IPS-20b (cell line): ENCODE results near the gene FILIP1L.

Source experiments
- H3K27ac ChIP-seq: one replicate; pipeline ENCODE4 v1.5.1; 2013; ENCODE audit warnings: low read length
- H3K27me3 ChIP-seq: 2 replicates; pipeline ENCODE4 v1.6.1; 2013; ENCODE audit warnings: mild to moderate bottlenecking, low read length, inconsistent platforms; ENCODE audit not compliant: insufficient read depth
- H3K36me3 ChIP-seq: 2 replicates; pipeline ENCODE4 v1.6.1; 2013; ENCODE audit warnings: low read depth, mild to moderate bottlenecking, inconsistent platforms, low read length, moderate library complexity; ENCODE audit not compliant: insufficient read depth
- H3K4me1 ChIP-seq: 2 replicates; pipeline ENCODE4 v1.6.1; 2013; ENCODE audit warnings: mild to moderate bottlenecking, control low read depth, inconsistent platforms, low read length, moderate library complexity; ENCODE audit not compliant: insufficient read depth
- H3K4me3 ChIP-seq: 2 replicates; pipeline ENCODE4 v1.5.1; 2013; ENCODE audit warnings: mild to moderate bottlenecking, low read length, inconsistent platforms
- H3K9ac ChIP-seq: 2 replicates; pipeline ENCODE4 v1.6.1; 2013; ENCODE audit warnings: low read depth, mild to moderate bottlenecking, inconsistent platforms, low read length, moderate library complexity
- H3K9me3 ChIP-seq: 2 replicates; pipeline ENCODE4 v1.6.1; 2013; ENCODE audit warnings: mild to moderate bottlenecking, low read depth, low read length, inconsistent platforms; ENCODE audit not compliant: insufficient read depth

The FILIP1L gene

DNA sequence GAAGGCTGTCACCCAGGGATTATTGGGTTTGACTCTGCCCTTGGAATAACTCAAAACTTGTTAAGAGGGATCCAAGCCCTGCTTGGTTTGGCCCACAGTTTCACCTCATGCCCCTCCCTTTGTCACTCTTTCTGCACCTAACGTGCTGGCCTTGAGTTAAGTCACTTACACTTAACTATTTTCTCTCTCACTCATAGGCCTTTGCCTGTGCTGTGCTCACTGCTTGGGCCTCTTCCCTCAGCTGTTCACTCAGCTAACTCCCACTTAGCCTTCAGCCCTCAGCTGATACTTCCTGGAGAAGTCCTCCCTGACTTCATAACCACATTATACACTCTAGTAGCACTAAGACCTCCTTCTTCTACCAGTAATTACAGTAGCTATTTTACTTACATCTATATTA is 163.4 kb downstream of the FILIP1L start:
- H3K9me3 ChIP-seq = no peaks in the 10 kb centered on the region
- H3K27me3 ChIP-seq = no peaks in the 10 kb centered on the region
- no peaks in the 10 kb centered on the region for H3K36me3 ChIP-seq
- H3K27ac ChIP-seq = no peak overlapping the region
- H3K4me1 ChIP-seq = no peaks in the 10 kb centered on the region
- H3K4me3 ChIP-seq = no peak overlapping the region
- H3K9ac ChIP-seq = no peak overlapping the region

DNA sequence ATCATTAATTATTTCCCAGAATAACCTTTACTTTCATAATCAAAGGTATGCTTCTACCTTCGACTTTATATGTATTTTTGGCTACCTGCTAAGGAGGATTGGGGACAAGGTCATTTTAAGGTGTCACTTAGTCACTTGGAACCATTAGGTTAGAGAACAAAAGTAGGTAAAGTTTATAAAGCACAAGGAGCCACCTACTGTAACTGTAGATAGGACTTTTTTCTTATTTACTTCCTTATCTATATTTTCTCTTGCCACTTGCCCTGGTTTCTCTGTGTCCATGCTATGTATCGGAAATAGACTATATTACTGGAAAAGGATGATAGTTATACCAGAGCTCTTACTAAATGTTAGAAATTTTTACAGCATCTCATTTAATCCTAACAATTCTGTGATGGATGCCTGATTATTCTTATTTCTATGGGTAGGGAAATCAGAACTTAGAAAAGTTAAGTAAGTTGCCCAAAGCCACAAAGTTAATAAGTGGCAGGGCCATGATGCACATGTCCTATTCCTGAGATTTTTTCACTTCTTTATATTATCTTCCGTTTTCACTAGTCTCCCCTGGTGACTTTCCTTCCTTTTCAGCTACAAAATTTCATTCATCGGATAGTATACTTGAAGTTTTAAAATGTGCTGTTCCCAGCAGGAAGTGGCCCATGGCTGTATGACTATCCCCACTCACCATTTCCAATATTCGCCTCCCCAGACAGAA is 164.2 kb downstream of the FILIP1L start:
- Histone ChIP-seq H3K9me3 (no peaks in the 10 kb centered on the region), H3K4me1 (0 out of 2 replicates have a peak, but pooled peaks cover 6% of the 10 kb centered on the region), H3K27me3 (no peaks in the 10 kb centered on the region), H3K4me3 (no peak overlapping the region), H3K36me3 (no peaks in the 10 kb centered on the region), H3K27ac (no peak overlapping the region), H3K9ac (no peak overlapping the region)

DNA sequence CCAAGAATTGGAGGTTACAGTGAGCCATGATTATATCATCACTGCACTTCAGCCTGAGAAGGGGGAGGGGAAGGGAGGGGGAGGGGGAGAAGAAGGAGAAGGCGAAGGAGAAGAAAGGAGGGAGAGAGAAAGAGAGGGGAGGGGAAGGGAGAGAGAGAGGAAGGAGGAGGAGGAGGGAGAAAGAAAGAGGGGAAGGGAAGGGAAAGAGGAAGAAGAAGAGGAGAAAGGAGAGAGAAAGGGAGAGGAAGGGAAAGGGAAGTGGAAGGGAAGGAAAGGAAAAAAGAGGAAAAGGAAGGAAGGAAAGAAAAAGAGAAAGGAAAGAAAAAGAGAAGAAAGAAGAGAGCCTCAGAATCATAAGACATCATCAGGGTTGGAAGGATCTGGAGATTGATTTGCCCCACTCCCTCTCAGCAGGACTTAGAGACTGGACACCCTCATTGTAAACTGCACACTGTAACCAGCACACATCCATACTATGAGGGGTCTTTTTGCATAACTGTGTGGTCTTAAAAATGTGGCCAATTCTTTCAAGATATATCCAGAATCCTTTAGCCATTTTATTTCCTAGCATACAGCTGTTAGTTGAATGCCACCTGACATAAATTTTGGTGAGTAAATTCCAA is 165.7 kb downstream of the FILIP1L start:
- H3K9me3 ChIP-seq = no peaks in the 10 kb centered on the region
- no peak overlapping the region for H3K9ac ChIP-seq
- H3K4me3 ChIP-seq = no peak overlapping the region
- H3K27me3 ChIP-seq = no peaks in the 10 kb centered on the region
- H3K27ac ChIP-seq = no peak overlapping the region
- H3K36me3 ChIP-seq = no peaks in the 10 kb centered on the region
- peaks cover 12% of the 10 kb centered on the region; the same call in 1 of the 2 replicates for H3K4me1 ChIP-seq

DNA sequence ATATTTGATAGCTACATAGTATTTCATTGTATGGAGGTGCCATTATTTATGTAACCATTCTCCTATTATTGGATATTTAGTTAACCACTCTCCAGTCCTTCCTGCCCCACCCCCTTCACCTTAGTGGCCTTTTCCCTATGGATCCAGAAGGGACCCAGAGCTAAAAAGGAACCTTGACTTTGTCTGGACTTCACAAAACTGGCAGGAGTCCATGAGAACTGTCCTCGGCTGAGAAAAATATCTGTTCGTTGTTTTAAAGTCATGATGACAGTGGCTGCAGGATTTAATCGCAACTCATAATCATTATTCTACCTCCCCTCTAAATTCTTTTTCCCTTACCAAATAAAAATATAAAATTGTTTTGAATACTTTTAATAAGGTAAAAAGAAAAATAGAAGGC is 166.9 kb downstream of the FILIP1L start:
- H3K9ac ChIP-seq = no peak overlapping the region
- H3K4me3 ChIP-seq = no peak overlapping the region
- H3K36me3 ChIP-seq = no peaks in the 10 kb centered on the region
- H3K4me1 ChIP-seq = peaks cover 12% of the 10 kb centered on the region; the same call in 1 of the 2 replicates
- no peaks in the 10 kb centered on the region for H3K9me3 ChIP-seq
- H3K27ac ChIP-seq = no peak overlapping the region
- no peaks in the 10 kb centered on the region for H3K27me3 ChIP-seq

DNA sequence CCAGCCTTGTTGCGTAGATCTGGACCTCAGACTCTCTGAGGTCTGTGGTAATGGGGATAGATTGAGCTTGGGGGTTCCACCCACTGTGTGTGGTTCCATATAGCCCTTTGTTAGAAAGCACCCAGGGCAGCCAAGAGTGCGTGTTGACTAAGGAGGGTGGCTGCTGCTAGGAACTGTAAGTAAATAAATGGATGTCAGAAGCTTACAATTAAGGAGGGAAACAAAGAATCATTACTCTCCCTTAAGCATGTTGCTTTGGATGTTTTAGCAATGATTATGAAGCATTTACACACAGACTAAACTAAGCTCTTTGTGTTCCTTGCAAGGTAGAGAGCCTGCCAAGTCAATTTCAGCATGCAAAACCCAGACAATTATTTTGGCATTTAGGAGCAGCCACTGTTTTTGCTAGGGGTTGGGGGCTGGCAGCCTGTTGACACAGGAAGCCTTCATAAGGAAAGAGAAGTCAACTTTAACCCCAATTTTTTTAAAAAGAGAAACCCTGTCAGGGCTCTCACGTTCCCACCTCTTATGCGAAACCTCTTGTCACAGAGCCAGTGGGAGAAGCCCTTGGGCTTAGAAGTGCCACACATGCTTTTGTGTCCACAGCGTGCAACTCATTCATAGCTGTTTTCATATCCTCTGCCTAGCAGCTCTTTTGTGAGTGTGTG is 168.8 kb downstream of the FILIP1L start:
- Histone ChIP-seq H3K27me3 (no peaks in the 10 kb centered on the region), H3K36me3 (no peaks in the 10 kb centered on the region), H3K4me1 (peaks cover 12% of the 10 kb centered on the region; the same call in 1 of the 2 replicates), H3K9ac (no peak overlapping the region), H3K4me3 (no peak overlapping the region), H3K9me3 (no peaks in the 10 kb centered on the region), H3K27ac (no peak overlapping the region)

DNA sequence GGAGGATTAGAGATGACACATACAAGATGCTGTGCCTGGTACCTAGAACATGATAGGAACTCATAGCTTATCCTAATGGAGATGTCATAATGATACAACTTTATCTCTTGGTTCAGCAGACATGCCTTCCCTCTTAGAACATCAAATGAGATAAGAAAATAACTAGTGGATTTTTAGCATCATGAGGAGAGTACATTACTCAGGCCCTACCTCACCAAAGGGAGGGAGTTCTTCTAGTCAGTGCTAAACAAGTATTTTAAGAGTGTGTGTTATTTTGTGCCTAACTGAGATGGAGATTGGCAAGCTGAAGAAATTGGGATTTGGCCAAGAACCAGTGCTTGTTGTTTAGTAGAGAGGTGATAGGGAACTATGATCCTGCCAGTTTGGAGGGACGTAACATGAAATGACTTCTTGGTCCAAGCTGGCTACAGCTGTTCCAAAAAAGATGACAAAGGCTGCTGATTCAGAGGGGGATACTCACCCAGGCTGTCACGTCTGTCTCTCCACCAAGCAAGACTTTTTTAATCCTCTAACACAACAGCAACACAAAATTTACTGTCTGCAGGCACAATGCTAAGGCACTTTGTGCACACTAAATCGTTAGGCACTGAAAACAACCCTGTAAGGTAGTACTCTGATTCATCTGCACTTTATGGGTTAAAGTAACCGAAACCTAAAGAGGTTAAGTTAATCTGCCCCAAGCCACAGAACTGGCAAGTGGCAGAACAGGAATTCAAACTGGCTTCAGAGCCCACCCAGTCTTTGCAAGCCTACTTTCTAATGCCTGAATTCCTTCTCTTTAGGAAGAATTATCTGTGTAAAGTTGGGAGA is 170.2 kb downstream of the FILIP1L start:
- Histone ChIP-seq H3K36me3 (no peaks in the 10 kb centered on the region), H3K9ac (no peak overlapping the region), H3K27me3 (no peaks in the 10 kb centered on the region), H3K9me3 (no peaks in the 10 kb centered on the region), H3K4me3 (no peak overlapping the region), H3K27ac (no peak overlapping the region), H3K4me1 (peaks cover 12% of the 10 kb centered on the region; the same call in 1 of the 2 replicates)

DNA sequence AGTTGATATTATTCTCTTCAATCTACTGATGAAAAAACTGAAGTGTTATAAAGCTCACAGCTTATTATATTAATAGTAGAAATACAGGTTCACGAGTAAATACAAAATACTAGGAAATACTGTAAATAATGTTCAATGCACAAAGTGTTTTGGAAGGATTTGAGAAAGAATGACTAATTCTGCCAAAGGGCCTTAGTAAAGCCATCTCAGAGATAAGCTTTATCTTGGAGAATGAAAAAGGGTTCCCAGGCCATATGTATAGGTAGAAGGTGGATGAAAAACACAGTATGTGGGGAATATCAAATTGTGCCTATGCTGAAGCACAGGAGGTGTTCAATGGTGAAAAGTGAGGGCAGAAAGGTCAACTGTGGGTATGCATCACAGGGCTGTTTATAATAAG is 173.1 kb downstream of the FILIP1L start:
- Histone ChIP-seq H3K36me3 (no peaks in the 10 kb centered on the region), H3K4me3 (no peak overlapping the region), H3K4me1 (peaks cover 12% of the 10 kb centered on the region; the same call in 1 of the 2 replicates), H3K9me3 (no peaks in the 10 kb centered on the region), H3K27me3 (no peaks in the 10 kb centered on the region), H3K27ac (no peak overlapping the region), H3K9ac (no peak overlapping the region)

DNA sequence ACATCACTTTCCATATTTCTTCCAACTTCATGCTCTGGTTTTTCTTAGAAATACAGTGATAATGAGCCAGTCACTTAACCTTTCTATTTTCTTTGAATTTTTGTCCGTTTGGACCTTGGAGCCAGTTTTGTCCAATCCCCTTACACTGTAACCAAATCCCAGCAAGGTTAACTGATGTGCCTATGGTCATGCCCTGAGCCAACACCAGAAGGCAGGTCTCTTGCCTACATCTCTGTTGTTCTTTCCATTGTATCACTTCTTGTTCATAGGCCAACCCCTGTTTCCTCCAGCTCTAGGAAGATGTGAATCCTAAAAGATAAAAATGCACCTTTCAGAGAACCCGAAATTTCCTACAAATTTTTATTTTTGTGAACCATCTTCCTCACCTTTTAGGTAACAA is 174.0 kb downstream of the FILIP1L start:
- H3K4me3 ChIP-seq = no peak overlapping the region
- no peaks in the 10 kb centered on the region for H3K36me3 ChIP-seq
- no peaks in the 10 kb centered on the region for H3K27me3 ChIP-seq
- H3K27ac ChIP-seq = no peak overlapping the region
- H3K9me3 ChIP-seq = no peaks in the 10 kb centered on the region
- H3K4me1 ChIP-seq = peaks cover 8% of the 10 kb centered on the region; the same call in 1 of the 2 replicates
- H3K9ac ChIP-seq = no peak overlapping the region

DNA sequence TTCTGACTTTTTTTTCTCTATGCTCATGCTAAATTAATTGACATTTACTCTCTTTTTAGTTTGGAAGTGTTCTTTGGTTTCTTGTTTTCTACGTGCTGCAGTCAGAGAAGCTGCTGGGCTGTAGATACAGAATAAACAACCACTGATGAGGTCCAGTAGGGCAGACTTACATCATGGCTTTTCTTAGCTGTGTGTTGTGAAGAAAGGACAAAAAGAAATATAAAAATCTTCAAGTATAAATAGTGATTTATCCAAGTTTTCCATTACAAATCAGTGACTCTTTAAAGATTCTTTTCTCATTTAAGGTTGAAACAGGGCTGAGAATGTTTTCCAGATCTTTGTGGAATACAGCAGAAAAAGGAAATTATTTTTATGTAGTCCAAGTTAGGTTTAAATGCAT is 174.4 kb downstream of the FILIP1L start:
- H3K27me3 ChIP-seq = no peaks in the 10 kb centered on the region
- no peaks in the 10 kb centered on the region for H3K36me3 ChIP-seq
- H3K9me3 ChIP-seq = no peaks in the 10 kb centered on the region
- peaks cover 5% of the 10 kb centered on the region; the same call in 1 of the 2 replicates for H3K4me1 ChIP-seq
- no peak overlapping the region for H3K27ac ChIP-seq
- no peak overlapping the region for H3K9ac ChIP-seq
- H3K4me3 ChIP-seq = no peak overlapping the region

DNA sequence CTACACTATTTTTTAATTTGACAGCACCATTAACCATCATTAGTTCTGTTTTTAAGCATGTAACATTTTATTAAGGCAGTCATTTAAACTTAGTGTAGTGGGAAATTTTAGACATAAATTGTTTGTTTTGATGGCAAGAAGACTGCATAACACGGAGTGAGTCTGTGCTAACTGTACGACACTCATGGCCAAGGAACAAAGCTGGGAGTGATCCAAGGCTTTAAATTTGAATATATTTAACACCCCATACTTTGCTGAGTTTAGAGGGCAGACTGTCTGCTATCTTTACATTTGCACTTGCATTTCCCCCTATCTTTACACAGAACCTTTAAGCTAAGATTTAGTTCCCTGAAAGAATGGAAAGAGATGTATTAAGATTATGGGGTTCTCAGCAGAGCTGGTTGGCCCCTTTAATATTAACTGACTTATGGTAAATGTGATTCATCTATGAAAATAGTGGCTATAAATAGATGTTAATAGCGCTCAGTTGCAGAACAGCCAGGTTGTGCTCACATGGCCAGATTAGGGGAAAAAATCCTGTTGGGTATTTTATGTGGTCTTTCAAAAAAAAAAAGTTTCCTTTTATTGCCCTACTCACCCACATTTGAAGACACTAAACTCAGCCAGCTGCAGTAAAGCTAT is 175.9 kb downstream of the FILIP1L start:
- Histone ChIP-seq H3K36me3 (no peaks in the 10 kb centered on the region), H3K4me1 (no peaks in the 10 kb centered on the region), H3K9ac (no peak overlapping the region), H3K9me3 (no peaks in the 10 kb centered on the region), H3K4me3 (no peak overlapping the region), H3K27ac (no peak overlapping the region), H3K27me3 (no peaks in the 10 kb centered on the region)
